ENCODE data around the gene ZNF579.

ZNF579 gene

DNA sequence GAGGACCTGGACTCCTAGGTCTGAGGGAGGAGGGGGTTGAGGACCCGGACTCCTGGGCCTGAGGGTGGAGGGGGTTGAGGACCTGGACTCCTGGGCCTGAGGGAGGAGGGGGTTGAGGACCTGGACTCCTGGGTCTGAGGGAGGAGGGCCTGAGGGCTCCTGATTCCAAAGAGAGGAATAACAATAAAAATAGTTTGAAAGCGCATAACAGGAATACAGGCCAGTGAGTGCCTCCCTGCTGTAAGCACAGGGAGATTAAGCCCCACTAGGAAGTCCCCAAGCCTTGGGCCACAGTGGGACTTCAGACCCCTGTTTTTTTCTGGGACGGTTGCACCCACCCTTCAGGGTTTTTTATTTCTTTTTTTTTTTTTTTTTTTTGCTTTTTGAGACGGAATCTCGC is 42.5 kb downstream of the ZNF579 start:
- H3K27me3 ChIP-seq (replicated peaks), result no peaks in the 10 kb centered on the region
- no peaks in the 10 kb centered on the region for H3K36me3 ChIP-seq (replicated peaks)
- in situ Hi-C loops (cut with HindIII; ENCODE audit: low pct_ligation_motif_present, low sequenced_read_pairs), result no loop called here
- H3K4me3 ChIP-seq (ENCODE audit: low read depth, low read length), result no peak overlapping the region
- no peak for DNase-seq
- H3K27ac ChIP-seq, result no peak overlapping the region
- TF ChIP-seq, protein P1, sequence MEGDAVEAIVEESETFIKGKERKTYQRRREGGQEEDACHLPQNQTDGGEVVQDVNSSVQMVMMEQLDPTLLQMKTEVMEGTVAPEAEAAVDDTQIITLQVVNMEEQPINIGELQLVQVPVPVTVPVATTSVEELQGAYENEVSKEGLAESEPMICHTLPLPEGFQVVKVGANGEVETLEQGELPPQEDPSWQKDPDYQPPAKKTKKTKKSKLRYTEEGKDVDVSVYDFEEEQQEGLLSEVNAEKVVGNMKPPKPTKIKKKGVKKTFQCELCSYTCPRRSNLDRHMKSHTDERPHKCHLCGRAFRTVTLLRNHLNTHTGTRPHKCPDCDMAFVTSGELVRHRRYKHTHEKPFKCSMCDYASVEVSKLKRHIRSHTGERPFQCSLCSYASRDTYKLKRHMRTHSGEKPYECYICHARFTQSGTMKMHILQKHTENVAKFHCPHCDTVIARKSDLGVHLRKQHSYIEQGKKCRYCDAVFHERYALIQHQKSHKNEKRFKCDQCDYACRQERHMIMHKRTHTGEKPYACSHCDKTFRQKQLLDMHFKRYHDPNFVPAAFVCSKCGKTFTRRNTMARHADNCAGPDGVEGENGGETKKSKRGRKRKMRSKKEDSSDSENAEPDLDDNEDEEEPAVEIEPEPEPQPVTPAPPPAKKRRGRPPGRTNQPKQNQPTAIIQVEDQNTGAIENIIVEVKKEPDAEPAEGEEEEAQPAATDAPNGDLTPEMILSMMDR (IDR thresholded peaks at IDR 0.05; ENCODE audit: low read depth, low read length, missing control alignments), result no peak

DNA sequence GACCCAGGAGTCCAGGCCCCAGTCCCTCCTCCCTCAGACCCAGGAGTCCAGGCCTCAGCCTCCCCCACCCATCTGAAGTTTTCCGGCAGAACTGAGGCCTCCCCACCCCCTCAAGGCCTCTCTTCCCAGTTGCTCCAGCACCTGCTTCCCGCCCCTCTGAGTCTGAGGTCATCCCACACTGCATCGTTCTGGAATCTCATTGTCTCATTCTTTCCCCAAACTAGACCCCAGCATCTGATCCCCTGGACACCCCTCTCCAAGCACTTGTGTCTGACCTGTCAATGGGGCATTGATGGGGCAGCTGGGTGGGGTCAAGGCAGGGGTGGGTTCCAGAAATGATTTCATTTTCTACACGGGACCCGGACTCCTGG is 42.9 kb downstream of the ZNF579 start:
- in situ Hi-C loops (cut with HindIII; ENCODE audit: low pct_ligation_motif_present, low sequenced_read_pairs), result no loop called here
- H3K27me3 ChIP-seq (replicated peaks), result no peaks in the 10 kb centered on the region
- H3K4me3 ChIP-seq (ENCODE audit: low read depth, low read length), result no peak overlapping the region
- no peak for DNase-seq
- H3K36me3 ChIP-seq (replicated peaks), result no peaks in the 10 kb centered on the region
- TF ChIP-seq, protein P1 (IDR thresholded peaks at IDR 0.05; ENCODE audit: low read depth, low read length, missing control alignments), result no peak
- no peak overlapping the region for H3K27ac ChIP-seq

DNA sequence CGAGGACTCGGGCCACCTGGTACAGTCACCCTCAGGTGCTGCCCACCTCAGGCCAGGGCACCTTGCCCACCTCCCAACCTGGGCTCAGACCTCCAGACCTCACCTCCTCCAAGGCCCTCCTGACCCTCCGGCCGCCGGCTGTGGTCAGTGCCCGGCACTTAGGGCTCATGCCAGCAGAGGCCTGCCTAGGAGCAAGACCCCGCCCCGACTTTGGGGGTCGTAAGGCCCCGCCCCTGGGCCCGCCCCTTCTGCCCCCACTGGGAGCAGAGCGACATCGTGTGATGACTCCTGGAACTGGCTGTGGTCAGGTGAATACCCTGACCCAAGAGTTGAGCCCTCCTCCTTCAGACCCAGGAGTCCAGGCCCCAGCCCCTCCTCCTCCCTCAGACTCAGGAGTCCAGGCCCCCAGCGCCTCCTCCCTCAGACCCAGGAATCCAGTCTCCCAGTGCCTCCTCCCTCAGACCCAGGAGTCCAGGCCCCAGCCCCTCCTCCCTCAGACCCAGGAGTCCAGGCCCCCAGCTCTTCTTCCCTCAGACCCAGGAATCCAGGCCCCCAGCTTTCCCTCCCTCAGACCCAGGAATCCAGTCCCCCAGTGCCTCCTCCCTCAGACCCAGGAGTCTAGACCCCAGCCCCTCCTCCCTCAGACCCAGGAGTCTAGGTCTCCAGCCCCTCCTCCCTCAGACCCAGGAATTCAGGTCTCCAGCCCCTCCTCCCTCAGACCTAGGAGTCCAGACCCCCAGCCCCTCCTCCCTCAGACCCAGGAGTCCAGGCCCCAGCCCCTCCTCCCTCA is 43.5 kb downstream of the ZNF579 start, which contains the start of gene SBK2:
Gene SBK2, minus strand, starts transcription at position 183 of the 790 bp plus-strand sequence. CDS start 839 bp downstream, outside the sequence.
- H3K4me3 ChIP-seq (ENCODE audit: low read depth, low read length), result no peak within 1 kb of the TSS
- in situ Hi-C loops (cut with HindIII; ENCODE audit: low pct_ligation_motif_present, low sequenced_read_pairs), result no loop called here
- no peak within 1 kb of the TSS for H3K27ac ChIP-seq
- TF ChIP-seq, protein P1 (IDR thresholded peaks at IDR 0.05; ENCODE audit: low read depth, low read length, missing control alignments), result peak; percentile 45
- DNase-seq, result no peak
- no peaks in the 10 kb centered on the region for H3K36me3 ChIP-seq (replicated peaks)
- H3K27me3 ChIP-seq (replicated peaks), result no peaks in the 10 kb centered on the region

DNA sequence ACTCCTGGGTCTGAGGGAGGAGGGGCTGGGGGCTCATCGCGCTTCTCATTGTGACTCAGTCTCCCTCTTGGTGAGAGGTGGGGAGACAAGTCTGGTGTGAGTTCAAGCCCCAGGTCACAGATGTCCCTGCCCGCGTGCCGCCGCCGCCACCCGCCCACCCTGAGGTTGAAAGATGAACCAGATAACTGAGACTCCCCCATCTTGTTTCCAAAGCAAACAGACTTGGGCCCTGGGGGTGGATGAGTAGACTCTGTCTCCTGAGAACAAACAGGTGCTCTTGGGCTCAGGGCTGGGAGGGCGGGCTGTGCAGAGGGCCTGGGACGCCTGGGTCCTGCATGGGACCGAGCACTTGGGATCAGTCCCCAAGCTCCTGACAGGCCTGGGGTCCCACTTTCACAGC is 44.3 kb downstream of the ZNF579 start:
- Histone ChIP-seq H3K4me3 (ENCODE audit: low read depth, low read length) (no peak overlapping the region), H3K27ac (no peak overlapping the region), H3K36me3 (replicated peaks) (no peaks in the 10 kb centered on the region), H3K27me3 (replicated peaks) (no peaks in the 10 kb centered on the region)
- in situ Hi-C loops (cut with HindIII; ENCODE audit: low pct_ligation_motif_present, low sequenced_read_pairs), result no loop called here
- TF ChIP-seq, protein P1 (IDR thresholded peaks at IDR 0.05; ENCODE audit: low read depth, low read length, missing control alignments), result no peak
- no peak for DNase-seq

DNA sequence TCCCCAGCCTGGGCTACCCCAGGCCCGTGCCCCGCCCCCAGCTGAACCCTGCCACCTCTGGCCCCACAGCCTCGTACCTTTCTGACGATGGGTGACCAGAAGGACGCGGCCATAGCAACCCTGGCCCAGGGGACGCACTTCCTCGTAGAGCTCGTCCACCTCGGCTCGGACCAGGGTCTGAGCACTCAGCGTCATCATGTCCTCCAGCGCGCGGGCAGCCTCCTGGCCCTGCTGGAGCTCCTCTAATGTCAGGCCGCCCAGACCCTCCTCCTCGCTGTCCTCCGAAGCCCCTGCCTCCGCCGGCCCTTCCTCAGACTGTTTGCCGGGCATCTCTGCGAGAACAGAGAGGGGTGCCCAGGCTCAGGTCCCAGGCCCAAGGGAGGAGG is 44.7 kb downstream of the ZNF579 start:
- TF ChIP-seq, protein P1 (IDR thresholded peaks at IDR 0.05; ENCODE audit: low read depth, low read length, missing control alignments), result no peak
- Histone ChIP-seq H3K36me3 (replicated peaks) (no peaks in the 10 kb centered on the region), H3K4me3 (ENCODE audit: low read depth, low read length) (no peak overlapping the region), H3K27ac (no peak overlapping the region), H3K27me3 (replicated peaks) (no peaks in the 10 kb centered on the region)
- in situ Hi-C loops (cut with HindIII; ENCODE audit: low pct_ligation_motif_present, low sequenced_read_pairs), result no loop called here
- no peak for DNase-seq

All from brain microvascular endothelial cell (primary cell).